GM12801 (cell line): Measurements from ENCODE around the gene NT5M.

Experiments used
- TF ChIP-seq, protein P1 (sequence below): IDR thresholded peaks from one replicate; pipeline ENCODE4 v1.5.1; 2011; ENCODE audit warnings: control low read depth; ENCODE audit not compliant: insufficient read length; ENCODE audit errors: extremely low read depth

Gene NT5M

DNA sequence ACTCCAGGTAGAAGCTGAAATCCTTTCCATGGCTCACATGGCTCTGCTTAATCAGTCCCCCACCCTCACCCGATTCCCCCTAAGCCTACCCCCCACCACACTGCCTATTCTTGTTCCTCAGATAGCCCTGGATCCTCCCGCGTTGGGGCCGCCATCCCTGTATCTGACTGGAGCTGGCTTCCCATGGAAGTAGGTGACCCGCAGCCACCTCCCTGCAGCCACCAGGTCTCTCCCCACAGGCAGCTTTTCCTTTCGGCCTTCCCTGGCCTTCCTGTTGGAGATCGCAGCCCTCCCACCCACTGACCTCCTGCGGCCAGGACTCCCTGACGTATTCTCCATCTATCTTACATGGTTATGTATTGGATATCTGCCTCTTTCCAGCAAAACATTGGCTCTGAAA, 91.3 kb downstream of the NT5M start:
- TF ChIP-seq, protein P1, sequence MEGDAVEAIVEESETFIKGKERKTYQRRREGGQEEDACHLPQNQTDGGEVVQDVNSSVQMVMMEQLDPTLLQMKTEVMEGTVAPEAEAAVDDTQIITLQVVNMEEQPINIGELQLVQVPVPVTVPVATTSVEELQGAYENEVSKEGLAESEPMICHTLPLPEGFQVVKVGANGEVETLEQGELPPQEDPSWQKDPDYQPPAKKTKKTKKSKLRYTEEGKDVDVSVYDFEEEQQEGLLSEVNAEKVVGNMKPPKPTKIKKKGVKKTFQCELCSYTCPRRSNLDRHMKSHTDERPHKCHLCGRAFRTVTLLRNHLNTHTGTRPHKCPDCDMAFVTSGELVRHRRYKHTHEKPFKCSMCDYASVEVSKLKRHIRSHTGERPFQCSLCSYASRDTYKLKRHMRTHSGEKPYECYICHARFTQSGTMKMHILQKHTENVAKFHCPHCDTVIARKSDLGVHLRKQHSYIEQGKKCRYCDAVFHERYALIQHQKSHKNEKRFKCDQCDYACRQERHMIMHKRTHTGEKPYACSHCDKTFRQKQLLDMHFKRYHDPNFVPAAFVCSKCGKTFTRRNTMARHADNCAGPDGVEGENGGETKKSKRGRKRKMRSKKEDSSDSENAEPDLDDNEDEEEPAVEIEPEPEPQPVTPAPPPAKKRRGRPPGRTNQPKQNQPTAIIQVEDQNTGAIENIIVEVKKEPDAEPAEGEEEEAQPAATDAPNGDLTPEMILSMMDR: no peak

DNA sequence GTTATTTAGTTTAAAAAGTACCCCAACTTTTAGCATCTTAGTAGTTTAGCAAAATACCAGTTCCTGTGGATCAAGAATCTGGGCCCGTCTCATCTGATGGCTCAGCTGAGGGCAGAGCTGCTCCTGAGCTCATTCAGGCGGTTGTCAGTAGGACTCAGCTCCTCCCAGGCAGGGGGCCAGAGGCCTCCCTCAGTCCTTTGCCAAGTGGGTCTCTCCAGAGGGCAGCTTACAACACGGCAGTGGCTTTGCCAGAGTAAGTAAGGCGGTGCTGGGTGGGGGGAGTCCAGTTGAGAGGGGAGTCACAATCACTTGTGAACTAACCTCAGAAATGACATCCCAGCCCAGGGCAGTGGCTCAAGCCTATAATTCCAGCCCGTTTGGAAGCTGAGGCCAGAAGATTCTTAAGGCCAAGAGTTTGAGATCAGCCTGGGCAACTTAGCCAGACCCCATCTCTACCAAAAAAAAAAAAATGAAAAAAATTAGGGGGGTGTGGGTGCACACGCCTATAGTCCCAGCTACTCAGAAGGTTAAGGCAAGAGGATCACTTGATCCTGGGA, 92.2 kb downstream of the NT5M start:
- TF ChIP-seq, protein P1: no peak

DNA sequence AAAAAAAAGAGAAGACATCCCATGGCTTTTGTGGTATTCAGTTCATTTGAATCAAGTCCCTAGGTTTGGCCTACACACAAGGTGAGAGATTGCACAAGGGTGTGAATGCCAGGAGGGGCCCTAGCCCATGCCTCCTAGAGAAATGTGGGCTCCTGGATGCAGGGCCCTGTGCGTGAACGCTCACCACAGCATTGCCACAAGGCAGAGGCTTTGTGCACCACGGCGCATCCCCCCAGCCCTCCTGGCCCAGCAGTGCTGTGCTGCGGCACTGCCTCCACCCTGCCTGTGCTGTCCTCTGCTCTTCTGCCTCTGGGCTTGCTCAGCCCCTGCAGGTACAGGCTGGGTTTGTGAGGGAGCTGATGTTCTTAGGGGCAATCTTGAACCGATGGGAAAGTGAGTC, 92.7 kb downstream of the NT5M start:
- TF ChIP-seq, protein P1: no peak
